Neural progenitor cell (in vitro differentiated cells): Measurements from ENCODE around the gene S100A2.

Experiments
- CTCF ChIP-seq: fragments of 200-600 bp; sonication (generic); IDR thresholded peaks from 2 replicates; pipeline ENCODE4 v1.5.1; 2017; ENCODE audit warnings: antibody characterized with exemption, mild to moderate bottlenecking
- EZH2phosphoT487 ChIP-seq: fragments of 200-600 bp; sonication (generic); IDR thresholded peaks from 2 replicates; pipeline ENCODE4 v1.6.1; 2017; ENCODE audit warnings: antibody characterized with exemption

- TF ChIP-seq EZH2phosphoT487 (no peak), CTCF (no peak)
These were observed 43.3 kb upstream of the S100A2 start for GRCh38 chr1:153608742-153609584.
